ENCODE results near the gene UBL4B. TPM values are rescaled to one million over a fixed set of nuclear protein-coding genes. Genes with fewer than 3 reads are reported as not detected.

Gene UBL4B
- total and polyA plus RNA-seq, 2 donors (not counting 3 experiments of a cell fraction or from before 2014, with no cell fraction given): not detected

GRCh38 chr1:110151175-110151669 lies 39.0 kb downstream of the UBL4B start:
- FAIRE-seq (no peak), DNase-seq (ENCODE audit: low read depth, low spot score) (no peak)
- ChIA-PET POLR2A (no interaction called here), CTCF (interaction anchor here (0.8 to 1.1 kb wide), 3 partner anchors 11 to 344 kb away, joined by 3 to 4 read pairs (median 3); no protein-coding TSS in a partner anchor)
- H3K27me3 ChIP-seq (ENCODE audit: control insufficient read depth in 2 of 2, insufficient read depth in 2 of 2, low read length in 2 of 2): peaks cover 27 to 30% of the 10 kb centered on the region in 2 experiments
- H4K20me1 ChIP-seq (replicated peaks; ENCODE audit: control insufficient read depth, extremely low read depth, insufficient read depth, low read length): no peaks in the 10 kb centered on the region
- H3K9me3 ChIP-seq (replicated peaks; ENCODE audit: control insufficient read depth, insufficient read depth, low read length): no peaks in the 10 kb centered on the region
- H3K4me1 ChIP-seq (ENCODE audit: control insufficient read depth, extremely low read depth, insufficient read depth, low read length): no peaks in the 10 kb centered on the region
- no peak overlapping the region for H3K4me2 ChIP-seq (ENCODE audit: insufficient read depth, low read length)
- H3K79me2 ChIP-seq (ENCODE audit: control insufficient read depth, insufficient read depth, low read length): no peaks in the 10 kb centered on the region
- intact Hi-C loops (cut with micrococcal nuclease): no loop called here
- peak; percentile 33 for TF ChIP-seq EZH2 (IDR thresholded peaks at IDR 0.05; ENCODE audit: borderline replicate concordance, low read depth, low read length, severe bottlenecking)
- no peak for TF ChIP-seq POLR2AphosphoS5 (IDR thresholded peaks at IDR 0.05; ENCODE audit: insufficient read depth, low read depth, low read length)
- no peak overlapping the region for H3K4me3 ChIP-seq (replicated peaks in 1 of 3; ENCODE audit: insufficient read depth in 1 of 3, low read depth in 1 of 3, low read length in 3 of 3)
- H3K27ac ChIP-seq (ENCODE audit: insufficient read depth, low read depth, low read length): no peak overlapping the region
- H3K9me1 ChIP-seq (replicated peaks; ENCODE audit: control insufficient read depth, extremely low read depth, insufficient read depth, low read length): no peaks in the 10 kb centered on the region
- no peak overlapping the region for H2AFZ ChIP-seq (ENCODE audit: low read depth, low read length)
- no peaks in the 10 kb centered on the region for H3K36me3 ChIP-seq (ENCODE audit: control insufficient read depth in 2 of 2, extremely low read depth in 1 of 2, insufficient read depth in 2 of 2, low read length in 2 of 2)
- dilution Hi-C loops (cut with MboI; ENCODE audit: extremely low pct_ligation_motif_present, low sequenced_read_pairs): no loop called here
- H3K9ac ChIP-seq (replicated peaks; ENCODE audit: extremely low read depth, insufficient read depth, low read length): no peak overlapping the region
- no TSS peak for BruUV-seq (replicated peaks)

GRCh38 chr1:110152133-110152785 lies 40.0 kb downstream of the UBL4B start:
- no peaks in the 10 kb centered on the region for H3K79me2 ChIP-seq (ENCODE audit: control insufficient read depth, insufficient read depth, low read length)
- no peaks in the 10 kb centered on the region for H3K36me3 ChIP-seq (ENCODE audit: control insufficient read depth in 2 of 2, extremely low read depth in 1 of 2, insufficient read depth in 2 of 2, low read length in 2 of 2)
- H3K9me1 ChIP-seq (replicated peaks; ENCODE audit: control insufficient read depth, extremely low read depth, insufficient read depth, low read length): no peaks in the 10 kb centered on the region
- ChIA-PET POLR2A (no interaction called here), CTCF (interaction anchor here (0.6 to 1.1 kb wide), 3 partner anchors 10 to 152 kb away, joined by 3 to 4 read pairs (median 3); no protein-coding TSS in a partner anchor)
- H3K9ac ChIP-seq (replicated peaks; ENCODE audit: extremely low read depth, insufficient read depth, low read length): no peak overlapping the region
- no peak overlapping the region for H3K4me2 ChIP-seq (ENCODE audit: insufficient read depth, low read length)
- no peaks in the 10 kb centered on the region for H3K9me3 ChIP-seq (replicated peaks; ENCODE audit: control insufficient read depth, insufficient read depth, low read length)
- peaks cover 26 to 30% of the 10 kb centered on the region in 2 experiments for H3K27me3 ChIP-seq (ENCODE audit: control insufficient read depth in 2 of 2, insufficient read depth in 2 of 2, low read length in 2 of 2)
- no peak overlapping the region for H2AFZ ChIP-seq (ENCODE audit: low read depth, low read length)
- no peaks in the 10 kb centered on the region for H3K4me1 ChIP-seq (ENCODE audit: control insufficient read depth, extremely low read depth, insufficient read depth, low read length)
- no peak overlapping the region for H3K4me3 ChIP-seq (replicated peaks in 1 of 3; ENCODE audit: insufficient read depth in 1 of 3, low read depth in 1 of 3, low read length in 3 of 3)
- no peak for TF ChIP-seq GATA2 (IDR thresholded peaks at IDR 0.05; ENCODE audit: insufficient read depth, insufficient read length, low read depth, low read length)
- TF ChIP-seq FOS (IDR thresholded peaks at IDR 0.05; ENCODE audit: borderline replicate concordance, insufficient read depth, low read length): no peak
- TF ChIP-seq EZH2 (IDR thresholded peaks at IDR 0.05; ENCODE audit: borderline replicate concordance, low read depth, low read length, severe bottlenecking): no peak
- no peak for TF ChIP-seq MYC (IDR thresholded peaks at IDR 0.05; ENCODE audit: low read depth, low read length)
- TF ChIP-seq JUN (IDR thresholded peaks at IDR 0.05; ENCODE audit: borderline replicate concordance, insufficient read depth, insufficient read length, low read depth): no peak
- TF ChIP-seq MAX (IDR thresholded peaks at IDR 0.05; ENCODE audit: insufficient read depth, insufficient read length): no peak
- no peak for TF ChIP-seq POLR2AphosphoS5 (IDR thresholded peaks at IDR 0.05; ENCODE audit: insufficient read depth, low read depth, low read length)
- TF ChIP-seq POLR2A (IDR thresholded peaks at IDR 0.05; ENCODE audit: low read depth, low read length): no peak
- intact Hi-C loops (cut with micrococcal nuclease) (no loop called here), dilution Hi-C loops (cut with MboI; ENCODE audit: extremely low pct_ligation_motif_present, low sequenced_read_pairs) (no loop called here)
- no peak for DNase-seq (ENCODE audit: low read depth, low spot score)
- FAIRE-seq: no peak
- BruUV-seq (replicated peaks): no TSS peak
- H3K27ac ChIP-seq (ENCODE audit: insufficient read depth, low read depth, low read length): no peak overlapping the region
- H4K20me1 ChIP-seq (replicated peaks; ENCODE audit: control insufficient read depth, extremely low read depth, insufficient read depth, low read length): no peaks in the 10 kb centered on the region

Measured in endothelial cell of umbilical vein (primary cell).